GM12878 (cell line): ENCODE measurements around the gene NHERF2. TPM values are rescaled to one million over a fixed set of nuclear protein-coding genes. Genes with fewer than 3 reads are reported as not detected.

Experiments used
- ATAC-seq: fragments of 200-7000 bp; cut with Tn5 transposase; 3 replicates; pipeline ENCODE4 v1.9.1; 2020; ENCODE audit warnings: mild to moderate bottlenecking, moderate library complexity
- BruUV-seq: library from RNA; stranded (reverse); fragments of 400-500 nt; replicated peaks from 2 replicates; lab custom pipeline; 2021; lab: Mats Ljungman, UMichigan
- CTCF ChIA-PET: fragments of 300-600 bp; sonication (Branson Sonifier 250); formaldehyde crosslinking; extraction: SDS; loops from one replicate; lab custom pipeline; 2021; ENCODE audit warnings: inconsistent platforms; lab: Yijun Ruan, JAX
- POLR2A ChIA-PET: fragments of 350-600 bp; formaldehyde crosslinking; extraction: SDS; loops from one replicate; lab custom pipeline; 2021; ENCODE audit warnings: inconsistent platforms; lab: Charles Lee
- RAD21 ChIA-PET: fragments of 300-600 bp; sonication (Branson Sonifier 250); formaldehyde crosslinking; loops from one replicate; lab custom pipeline; 2023; ENCODE audit warnings: antibody characterized with exemption; ENCODE audit not compliant: unreplicated experiment; lab: Charles Lee
- SMC1A ChIA-PET: fragments of 300-600 bp; sonication (Branson Sonifier 250); formaldehyde crosslinking; loops from one replicate; lab custom pipeline; 2023; ENCODE audit not compliant: unreplicated experiment, uncharacterized antibody; lab: Charles Lee
- DNase-seq: peaks from one replicate; pipeline ENCODE4 v3.0.0-alpha.2; 2011; ENCODE audit warnings: low read depth, low spot score
- FAIRE-seq: peaks from 3 replicates; lab custom pipeline; 2011; peaks lifted over from hg19 to GRCh38; lab: Jason Lieb, UNC
- H2AFZ ChIP-seq: 2 replicates; pipeline ENCODE4 v1.6.0; 2011; ENCODE audit warnings: low read depth, low read length, control low read depth; ENCODE audit not compliant: control insufficient read depth
- H3K27ac ChIP-seq: 2 replicates; pipeline ENCODE4 v1.5.1; 2011; ENCODE audit warnings: control low read depth; ENCODE audit not compliant: control insufficient read depth, insufficient read depth
- H3K27me3 ChIP-seq, 2 experiments: replicated peaks in 1 of 2; 2 replicates each; pipeline versions ENCODE4 v1.6.0 to v1.6.1; 2011; ENCODE audit warnings: low read length in 1 of 2; ENCODE audit not compliant: control insufficient read depth in 2 of 2, insufficient read depth in 2 of 2
- H3K36me3 ChIP-seq, 2 experiments: 2 replicates each; pipeline ENCODE4 v1.5.1; 2011; ENCODE audit warnings: low read length in 1 of 2; ENCODE audit not compliant: control insufficient read depth in 2 of 2, insufficient read depth in 2 of 2
- H3K4me1 ChIP-seq: 2 replicates; pipeline ENCODE4 v1.6.1; 2011; ENCODE audit warnings: mild to moderate bottlenecking, low read length, moderate library complexity, mixed read lengths; ENCODE audit not compliant: control insufficient read depth, insufficient read depth
- H3K4me2 ChIP-seq: 2 replicates; pipeline ENCODE4 v1.6.0; 2011; ENCODE audit warnings: control low read depth; ENCODE audit not compliant: control insufficient read depth, insufficient read depth
- H3K4me3 ChIP-seq: fragments of 200-600 bp; sonication (generic); 2 replicates; pipeline ENCODE4 v1.5.1; 2016
- H3K79me2 ChIP-seq: 2 replicates; pipeline ENCODE4 v1.6.0; 2011; ENCODE audit warnings: low read length; ENCODE audit not compliant: control insufficient read depth, insufficient read depth
- H3K9ac ChIP-seq: 2 replicates; pipeline ENCODE4 v1.8.0; 2011; ENCODE audit warnings: low read length, control low read depth, mixed read lengths; ENCODE audit not compliant: control insufficient read depth, insufficient read depth
- H3K9me3 ChIP-seq: replicated peaks from 3 replicates; pipeline ENCODE4 v1.5.1; 2011; ENCODE audit warnings: mild to moderate bottlenecking, low read length; ENCODE audit not compliant: control insufficient read depth, insufficient read depth
- H4K20me1 ChIP-seq: 2 replicates; pipeline ENCODE4 v1.6.0; 2011; ENCODE audit not compliant: control insufficient read depth, insufficient read depth
- BRCA1 ChIP-seq: IDR thresholded peaks from 2 replicates; pipeline ENCODE4 v1.6.1; 2011; ENCODE audit warnings: low read depth, low read length, improper control_type of control experiment
- EZH2 ChIP-seq: IDR thresholded peaks from 2 replicates; pipeline ENCODE4 v1.6.1; 2012; ENCODE audit warnings: low read depth, mild to moderate bottlenecking, control low read depth, inconsistent platforms, low read length, borderline replicate concordance; ENCODE audit not compliant: control insufficient read depth
- IKZF2 ChIP-seq, 2 experiments: fragments of 450-650 bp; IDR thresholded peaks; 2 replicates each; pipeline ENCODE4 v1.6.1; 2017; ENCODE audit warnings: mild to moderate bottlenecking in 2 of 2, moderate library complexity in 2 of 2
- NFXL1 ChIP-seq: fragments of 450-650 bp; IDR thresholded peaks from 2 replicates; pipeline ENCODE4 v1.6.1; 2017; ENCODE audit warnings: antibody characterized with exemption, mild to moderate bottlenecking, borderline replicate concordance
- NR2C1 ChIP-seq: fragments of 450-650 bp; IDR thresholded peaks from 2 replicates; pipeline ENCODE4 v1.6.1; 2017; ENCODE audit warnings: antibody characterized with exemption, mild to moderate bottlenecking, moderate library complexity
- NR2C2 ChIP-seq: IDR thresholded peaks from 2 replicates; pipeline ENCODE4 v1.6.1; 2011; ENCODE audit warnings: borderline replicate concordance, low read depth; ENCODE audit not compliant: control insufficient read depth, insufficient read length
- TCF12 ChIP-seq: IDR thresholded peaks from 2 replicates; pipeline ENCODE4 v1.6.1; 2011; ENCODE audit warnings: low read depth, mild to moderate bottlenecking, low read length
- WGBS: methylation state at CpG from one replicate; pipeline ENCODE4 v1.1.6; 2016; ENCODE audit warnings: low lambda C conversion rate; ENCODE audit not compliant: insufficient replicate concordance, insufficient coverage; ENCODE audit errors: missing lambda C conversion rate; 5-methylcytosine and 5-hydroxymethylcytosine counted together
- in situ Hi-C: fragments of 300-500 bp; cut with MboI; formaldehyde crosslinking; loops from 9 replicates; pipeline ENCODE4 v1.14.3; 2018; ENCODE audit warnings: mixed read lengths
- intact Hi-C: fragments of 100-400 bp; cut with micrococcal nuclease; formaldehyde crosslinking; loops from one replicate; pipeline ENCODE4 v1.14.2; 2022; ENCODE audit not compliant: unreplicated experiment
- polyA plus RNA-seq, 11 experiments: library from polyadenylated mRNA; depleted of rRNA in 4 of 11; unstranded in 6 of 11; stranded (reverse) in 5 of 11; fragments of >200 nt; fragmentation: Nextera tagmentation in 4 of 11; fragmentation: Illumina TruSeq in 1 of 11; extraction: Ambion mirVana in 4 of 11; extraction: Trizol in 1 of 11; gene quantifications; 1 replicate in 1 of 11; 2 replicates in 10 of 11; pipeline versions ENCODE4 v1.2.1 to v1.2.3, GENCODE V29; 2011 to 2016; ENCODE audit warnings: inconsistent platforms in 2 of 11, missing spikeins in 2 of 11, low read depth in 1 of 11
- total RNA-seq, 4 experiments: library from RNA; depleted of rRNA in 3 of 4; stranded (reverse); fragments of >200 nt in 3 of 4; fragmentation: Illumina TruSeq in 1 of 4; extraction: Trizol in 1 of 4; gene quantifications; 2 replicates each; pipeline versions ENCODE4 v1.2.1 to v1.2.3, GENCODE V29; 2013 to 2021

NHERF2 gene
- total and polyA plus RNA-seq, 10 of the 15 experiments (the other 5 are each of a cell fraction or from before 2014, with no cell fraction given): 0.05 to 0.31 (median 0.08) TPM; not detected in 4

GRCh38 chr16:2031081-2031577, 4.4 kb downstream of the NHERF2 start:
- H3K79me2 ChIP-seq: no peaks in the 10 kb centered on the region
- H2AFZ ChIP-seq: no peak overlapping the region
- H3K9me3 ChIP-seq: no peaks in the 10 kb centered on the region
- peaks cover 10 to 11% of the 10 kb centered on the region in 2 experiments for H3K27me3 ChIP-seq
- H3K36me3 ChIP-seq: no peaks in the 10 kb centered on the region
- DNase-seq: no peak
- no peaks in the 10 kb centered on the region for H3K4me1 ChIP-seq
- no peak for FAIRE-seq
- POLR2A ChIA-PET: no interaction called here
- H3K27ac ChIP-seq: no peak overlapping the region
- WGBS: 55% methylated on average over 11 of the region's 11 CpGs
- CTCF ChIA-PET: no interaction called here
- peaks cover 5% of the 10 kb centered on the region; the same call in 1 of the 2 replicates for H4K20me1 ChIP-seq
- in situ Hi-C loops: no loop called here
- H3K9ac ChIP-seq: no peak overlapping the region
- RAD21 ChIA-PET: interaction anchor here (1.3 kb wide), 1 partner anchor 109 kb away, joined by 3 read pairs; no protein-coding TSS in a partner anchor
- TF ChIP-seq NFXL1 (no peak), NR2C1 (no peak), NR2C2 (no peak), IKZF2 (IDR thresholded peaks at IDR 0.05) (no peak)
- SMC1A ChIA-PET: no interaction called here
- no peak overlapping the region for H3K4me2 ChIP-seq
- intact Hi-C loops: no loop called here
- no peak for ATAC-seq
- H3K4me3 ChIP-seq: no peak overlapping the region
- no TSS peak for BruUV-seq

- DNase-seq (no peak), ATAC-seq (peak; percentile 54), FAIRE-seq (no peak)
- SMC1A ChIA-PET: interaction anchor here (1.4 kb wide), 1 partner anchor 12 kb away, joined by 4 read pairs; no protein-coding TSS in a partner anchor
- TF ChIP-seq TCF12: 0 out of 2 replicates have a peak, but pooled peaks have one; percentile 53
- no peak for TF ChIP-seq BRCA1
- no peak for TF ChIP-seq EZH2
- RAD21 ChIA-PET: interaction anchor here (0.7 kb wide), 1 partner anchor 168 kb away, joined by 3 read pairs; no protein-coding TSS in a partner anchor
- Histone ChIP-seq H3K79me2 (no peaks in the 10 kb centered on the region), H3K9ac (no peak overlapping the region), H3K9me3 (no peaks in the 10 kb centered on the region), H3K4me2 (no peak overlapping the region), H3K4me3 (no peak overlapping the region), H3K27me3 (peaks cover 7 to 11% of the 10 kb centered on the region in 2 experiments), H2AFZ (no peak overlapping the region), H3K36me3 (no peaks in the 10 kb centered on the region), H3K27ac (no peak overlapping the region), H4K20me1 (peaks cover 5% of the 10 kb centered on the region; the same call in 1 of the 2 replicates), H3K4me1 (no peaks in the 10 kb centered on the region)
- in situ Hi-C loops (no loop called here), intact Hi-C loops (no loop called here)
- BruUV-seq: no TSS peak
- CTCF ChIA-PET: interaction anchor here (0.6 to 1.1 kb wide), 3 partner anchors 10 to 36 kb away, joined by 3 read pairs; no protein-coding TSS in a partner anchor
- POLR2A ChIA-PET: interaction anchor here (0.6 kb wide), 1 partner anchor 76 kb away, joined by 5 read pairs; no protein-coding TSS in a partner anchor
- WGBS: 34% methylated on average over 15 of the region's 15 CpGs
Measured at GRCh38 chr16:2032285-2033056, 5.8 kb downstream of the NHERF2 start.
